ENCODE data around the gene ABHD11. TPM values are rescaled to one million over a fixed set of nuclear protein-coding genes. Genes with fewer than 3 reads are reported as not detected.

ABHD11 gene
- total RNA-seq, 2 experiments from 2014 or later, result 14.4 to 17.8 TPM

GRCh38 chr7:73768641-73769480, 30.3 kb upstream of the ABHD11 start:
- ChIA-PET CTCF (interaction anchor here (1.1 kb wide), 1 partner anchor 142 kb away, joined by 3 read pairs; no protein-coding TSS in a partner anchor), POLR2A (no interaction called here)
- no peak overlapping the region for H3K4me3 Mint-ChIP-seq
- H3K36me3 Mint-ChIP-seq (ENCODE audit: low read depth), result no peaks in the 10 kb centered on the region
- no peaks in the 10 kb centered on the region for H3K9me3 Mint-ChIP-seq (ENCODE audit: low read depth)
- H3K4me1 Mint-ChIP-seq, result peaks cover 8% of the 10 kb centered on the region
- ATAC-seq (no peak), DNase-seq (no peak)
- no peak overlapping the region for H3K27ac Mint-ChIP-seq
- peaks cover 22% of the 10 kb centered on the region for H3K27me3 Mint-ChIP-seq
- intact Hi-C loops (cut with DNase I, micrococcal nuclease), result no loop called here

GRCh38 chr7:73766556-73767229, 28.1 kb upstream of the ABHD11 start:
- Mint-ChIP-seq H3K27me3 (peaks cover 22% of the 10 kb centered on the region), H3K4me3 (no peak overlapping the region), H3K4me1 (peaks cover 8% of the 10 kb centered on the region), H3K27ac (no peak overlapping the region), H3K36me3 (ENCODE audit: low read depth) (no peaks in the 10 kb centered on the region), H3K9me3 (ENCODE audit: low read depth) (no peaks in the 10 kb centered on the region)
- intact Hi-C loops (cut with DNase I, micrococcal nuclease), result no loop called here
- no peak for DNase-seq
- ChIA-PET POLR2A (no interaction called here), CTCF (no interaction called here)
- ATAC-seq, result no peak

GRCh38 chr7:73762659-73762999, 24.0 kb upstream of the ABHD11 start:
- H3K27me3 Mint-ChIP-seq, result peaks cover 3% of the 10 kb centered on the region
- H3K4me1 Mint-ChIP-seq, result peaks cover 3% of the 10 kb centered on the region
- ChIA-PET POLR2A (no interaction called here), CTCF (no interaction called here)
- H3K9me3 Mint-ChIP-seq (ENCODE audit: low read depth), result no peaks in the 10 kb centered on the region
- DNase-seq (no peak), ATAC-seq (no peak)
- intact Hi-C loops (cut with DNase I, micrococcal nuclease), result no loop called here
- no peak overlapping the region for H3K27ac Mint-ChIP-seq
- no peaks in the 10 kb centered on the region for H3K36me3 Mint-ChIP-seq (ENCODE audit: low read depth)
- H3K4me3 Mint-ChIP-seq, result no peak overlapping the region

- Mint-ChIP-seq H3K27me3 (peaks cover 3% of the 10 kb centered on the region), H3K27ac (no peak overlapping the region), H3K4me3 (no peak overlapping the region), H3K9me3 (ENCODE audit: low read depth) (no peaks in the 10 kb centered on the region), H3K36me3 (ENCODE audit: low read depth) (no peaks in the 10 kb centered on the region), H3K4me1 (peaks cover 3% of the 10 kb centered on the region)
- ChIA-PET CTCF (no interaction called here), POLR2A (no interaction called here)
- no peak for DNase-seq
- ATAC-seq, result no peak
- intact Hi-C loops (cut with DNase I, micrococcal nuclease), result no loop called here
Observed at GRCh38 chr7:73761854-73762658, 23.5 kb upstream of the ABHD11 start.

- H3K4me3 Mint-ChIP-seq, result no peak overlapping the region
- intact Hi-C loops (cut with DNase I, micrococcal nuclease), result no loop called here
- no peaks in the 10 kb centered on the region for H3K9me3 Mint-ChIP-seq (ENCODE audit: low read depth)
- ATAC-seq (no peak), DNase-seq (no peak)
- H3K4me1 Mint-ChIP-seq, result no peaks in the 10 kb centered on the region
- H3K27me3 Mint-ChIP-seq, result no peaks in the 10 kb centered on the region
- CTCF ChIA-PET, result no interaction called here
- H3K36me3 Mint-ChIP-seq (ENCODE audit: low read depth), result no peaks in the 10 kb centered on the region
- no peak overlapping the region for H3K27ac Mint-ChIP-seq
- POLR2A ChIA-PET, result no interaction called here
Observed at GRCh38 chr7:73758581-73759138, 20.1 kb upstream of the ABHD11 start.

GRCh38 chr7:73749931-73750776, 11.6 kb upstream of the ABHD11 start:
- Mint-ChIP-seq H3K27ac (no peak overlapping the region), H3K36me3 (ENCODE audit: low read depth) (no peaks in the 10 kb centered on the region), H3K9me3 (ENCODE audit: low read depth) (no peaks in the 10 kb centered on the region), H3K4me3 (no peak overlapping the region), H3K27me3 (peaks cover 3% of the 10 kb centered on the region), H3K4me1 (no peaks in the 10 kb centered on the region)
- DNase-seq, result no peak
- no peak for ATAC-seq
- ChIA-PET POLR2A (no interaction called here), CTCF (no interaction called here)
- intact Hi-C loops (cut with DNase I, micrococcal nuclease), result no loop called here

GRCh38 chr7:73746378-73746777, 7.8 kb upstream of the ABHD11 start:
- POLR2A ChIA-PET, result no interaction called here
- intact Hi-C loops (cut with DNase I, micrococcal nuclease), result no loop called here

GRCh38 chr7:73742753-73743641, 4.4 kb upstream of the ABHD11 start:
- H3K9me3 Mint-ChIP-seq (ENCODE audit: low read depth), result no peaks in the 10 kb centered on the region
- ChIA-PET CTCF (interaction anchor here (1.0 kb wide), 1 partner anchor 78 kb away, joined by 3 read pairs; no protein-coding TSS in a partner anchor), POLR2A (no interaction called here)
- H3K36me3 Mint-ChIP-seq (ENCODE audit: low read depth), result no peaks in the 10 kb centered on the region
- DNase-seq, result no peak
- intact Hi-C loops (cut with DNase I, micrococcal nuclease), result no loop called here
- H3K27ac Mint-ChIP-seq, result no peak overlapping the region
- no peak for ATAC-seq
- no peaks in the 10 kb centered on the region for H3K27me3 Mint-ChIP-seq
- H3K4me1 Mint-ChIP-seq, result peaks cover 2% of the 10 kb centered on the region
- no peak overlapping the region for H3K4me3 Mint-ChIP-seq

More at GRCh38 chr7:73746378-73746777, 7.8 kb upstream of the ABHD11 start:
- DNase-seq, result no peak
- CTCF ChIA-PET, result no interaction called here
- Mint-ChIP-seq H3K4me1 (no peaks in the 10 kb centered on the region), H3K27me3 (peaks cover 3% of the 10 kb centered on the region), H3K4me3 (no peak overlapping the region), H3K9me3 (ENCODE audit: low read depth) (no peaks in the 10 kb centered on the region), H3K36me3 (ENCODE audit: low read depth) (no peaks in the 10 kb centered on the region), H3K27ac (no peak overlapping the region)
- no peak for ATAC-seq

- no peak overlapping the region for H3K4me3 Mint-ChIP-seq
- CTCF ChIA-PET, result interaction anchor here (1.0 kb wide), 1 partner anchor 77 kb away, joined by 3 read pairs; no protein-coding TSS in a partner anchor
- H3K4me1 Mint-ChIP-seq, result peaks cover 9% of the 10 kb centered on the region
- ATAC-seq (no peak), DNase-seq (no peak)
- H3K27ac Mint-ChIP-seq, result no peak overlapping the region
- intact Hi-C loops (cut with DNase I, micrococcal nuclease), result no loop called here
- H3K36me3 Mint-ChIP-seq (ENCODE audit: low read depth), result no peaks in the 10 kb centered on the region
- POLR2A ChIA-PET, result no interaction called here
- H3K27me3 Mint-ChIP-seq, result no peaks in the 10 kb centered on the region
- no peaks in the 10 kb centered on the region for H3K9me3 Mint-ChIP-seq (ENCODE audit: low read depth)
Observed at GRCh38 chr7:73742338-73742752, 3.7 kb upstream of the ABHD11 start.

- Mint-ChIP-seq H3K27ac (no peak overlapping the region), H3K4me1 (peaks cover 12% of the 10 kb centered on the region), H3K36me3 (ENCODE audit: low read depth) (peaks cover 6% of the 10 kb centered on the region), H3K4me3 (no peak overlapping the region), H3K27me3 (no peaks in the 10 kb centered on the region), H3K9me3 (ENCODE audit: low read depth) (no peaks in the 10 kb centered on the region)
- ChIA-PET POLR2A (no interaction called here), CTCF (no interaction called here)
- intact Hi-C loops (cut with DNase I, micrococcal nuclease), result no loop called here
- no peak for ATAC-seq
- no peak for DNase-seq
Observed at GRCh38 chr7:73741600-73741999, 3.0 kb upstream of the ABHD11 start.
